ENCODE data around the gene CHID1.

The CHID1 gene

DNA sequence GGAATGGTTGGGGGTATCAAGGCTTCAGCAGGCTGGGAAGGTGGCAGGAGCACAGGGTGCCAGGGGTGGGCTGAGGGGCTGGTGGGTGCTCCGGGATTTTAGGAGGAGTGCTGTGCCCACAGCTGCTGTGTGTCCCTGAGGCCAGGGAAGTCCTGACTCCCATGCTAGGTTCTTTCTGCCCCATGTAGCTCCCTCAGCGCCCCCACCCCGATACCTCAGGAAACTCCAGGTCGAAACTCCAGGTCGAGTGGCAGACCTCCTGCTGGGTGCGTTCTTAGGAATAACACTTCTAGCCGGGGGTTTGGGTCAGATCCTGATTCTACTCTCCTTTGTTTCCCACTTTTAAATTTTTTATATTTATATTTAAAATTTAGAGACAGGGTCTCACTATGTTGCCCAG, 23.3 kb upstream of the CHID1 start:
- no peak overlapping the region for H3K4me3 ChIP-seq (replicated peaks; ENCODE audit: low read depth, low read length)
- no peak for DNase-seq (ENCODE audit: extremely low read depth, low read depth)
- TF ChIP-seq, protein P1, sequence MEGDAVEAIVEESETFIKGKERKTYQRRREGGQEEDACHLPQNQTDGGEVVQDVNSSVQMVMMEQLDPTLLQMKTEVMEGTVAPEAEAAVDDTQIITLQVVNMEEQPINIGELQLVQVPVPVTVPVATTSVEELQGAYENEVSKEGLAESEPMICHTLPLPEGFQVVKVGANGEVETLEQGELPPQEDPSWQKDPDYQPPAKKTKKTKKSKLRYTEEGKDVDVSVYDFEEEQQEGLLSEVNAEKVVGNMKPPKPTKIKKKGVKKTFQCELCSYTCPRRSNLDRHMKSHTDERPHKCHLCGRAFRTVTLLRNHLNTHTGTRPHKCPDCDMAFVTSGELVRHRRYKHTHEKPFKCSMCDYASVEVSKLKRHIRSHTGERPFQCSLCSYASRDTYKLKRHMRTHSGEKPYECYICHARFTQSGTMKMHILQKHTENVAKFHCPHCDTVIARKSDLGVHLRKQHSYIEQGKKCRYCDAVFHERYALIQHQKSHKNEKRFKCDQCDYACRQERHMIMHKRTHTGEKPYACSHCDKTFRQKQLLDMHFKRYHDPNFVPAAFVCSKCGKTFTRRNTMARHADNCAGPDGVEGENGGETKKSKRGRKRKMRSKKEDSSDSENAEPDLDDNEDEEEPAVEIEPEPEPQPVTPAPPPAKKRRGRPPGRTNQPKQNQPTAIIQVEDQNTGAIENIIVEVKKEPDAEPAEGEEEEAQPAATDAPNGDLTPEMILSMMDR (IDR thresholded peaks at IDR 0.05; ENCODE audit: low read depth, low read length, missing control alignments), result no peak

DNA sequence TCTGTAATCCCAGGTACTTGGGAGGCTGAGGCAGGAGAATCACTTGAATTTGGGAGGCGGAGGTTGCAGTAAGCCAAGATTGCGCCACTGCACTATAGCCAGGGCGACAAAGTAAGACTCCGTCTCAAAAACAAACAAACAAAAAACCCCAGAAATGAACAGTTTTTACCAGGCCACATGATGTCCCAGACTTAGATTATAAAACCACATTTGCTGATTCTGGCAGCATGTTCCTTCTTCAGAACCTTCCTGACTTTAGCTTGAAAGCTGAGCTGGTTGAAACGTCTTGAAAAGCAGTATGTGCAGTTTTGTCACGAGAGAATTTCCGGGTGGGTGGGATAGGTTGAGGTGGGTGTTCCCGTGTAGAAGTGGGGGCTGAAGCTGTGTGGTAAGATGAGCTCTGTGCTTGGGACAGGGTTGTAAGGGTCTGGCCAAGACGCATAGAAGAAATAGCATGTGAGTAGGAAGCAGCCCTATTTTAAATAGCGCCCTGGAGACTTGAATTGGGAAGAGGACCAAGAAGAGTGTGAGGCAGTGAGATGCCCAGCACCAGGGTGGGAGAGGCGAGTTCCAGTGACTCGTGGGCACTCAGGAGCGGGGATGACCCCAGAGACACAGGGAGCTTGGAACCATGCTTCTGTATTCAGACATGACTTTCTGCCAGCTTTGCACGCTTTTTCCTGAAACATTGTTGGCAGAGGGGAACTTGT, 22.7 kb upstream of the CHID1 start:
- TF ChIP-seq, protein P1 (IDR thresholded peaks at IDR 0.05; ENCODE audit: low read depth, low read length, missing control alignments), result no peak
- no peak for DNase-seq (ENCODE audit: extremely low read depth, low read depth)
- H3K4me3 ChIP-seq (replicated peaks; ENCODE audit: low read depth, low read length), result no peak overlapping the region

DNA sequence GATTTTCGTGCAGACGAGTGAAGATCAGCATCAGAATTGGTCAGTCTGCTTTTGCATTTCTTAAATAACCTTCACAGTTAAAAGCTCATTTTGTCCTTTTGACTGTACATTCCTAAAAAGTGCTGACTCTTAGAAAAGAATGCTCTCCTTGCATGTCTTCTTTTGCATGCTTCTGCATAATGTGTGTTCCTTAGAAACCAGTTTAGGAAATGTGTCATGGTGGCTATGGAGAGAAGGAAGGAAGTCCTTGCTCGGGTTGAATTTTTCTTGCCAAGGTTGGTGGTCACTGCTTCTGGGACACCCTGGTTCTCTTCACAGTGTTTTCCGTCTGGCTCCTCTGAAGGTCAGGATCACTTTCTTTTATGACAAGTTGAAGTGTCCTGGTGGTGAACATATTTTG, 21.8 kb upstream of the CHID1 start:
- no peak for DNase-seq (ENCODE audit: extremely low read depth, low read depth)

DNA sequence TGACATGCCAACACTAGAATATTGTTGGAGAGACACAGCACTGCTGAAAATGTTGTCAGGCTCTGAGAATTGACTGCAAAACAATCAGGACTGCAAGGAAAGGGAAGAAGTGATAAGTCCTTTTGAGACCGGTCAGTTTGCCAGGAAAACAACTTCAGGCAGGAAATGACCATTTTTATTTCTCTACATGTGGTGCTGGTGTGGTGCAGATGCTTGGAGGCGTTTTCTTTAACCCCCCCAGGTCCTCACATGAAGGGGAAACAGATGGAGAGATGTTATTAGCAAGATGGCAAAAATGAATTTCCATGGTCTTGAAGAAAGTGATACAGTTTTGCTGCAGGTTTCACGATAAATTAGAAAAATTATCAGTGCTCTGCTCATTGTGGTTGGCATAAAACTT, 20.8 kb upstream of the CHID1 start:
- no peak overlapping the region for H3K4me3 ChIP-seq (replicated peaks; ENCODE audit: low read depth, low read length)
- TF ChIP-seq, protein P1 (IDR thresholded peaks at IDR 0.05; ENCODE audit: low read depth, low read length, missing control alignments), result no peak
- DNase-seq (ENCODE audit: extremely low read depth, low read depth), result peak; percentile 59

More for the DNA sequence above, 21.8 kb upstream of the CHID1 start:
- TF ChIP-seq, protein P1 (IDR thresholded peaks at IDR 0.05; ENCODE audit: low read depth, low read length, missing control alignments), result no peak
- no peak overlapping the region for H3K4me3 ChIP-seq (replicated peaks; ENCODE audit: low read depth, low read length)

DNA sequence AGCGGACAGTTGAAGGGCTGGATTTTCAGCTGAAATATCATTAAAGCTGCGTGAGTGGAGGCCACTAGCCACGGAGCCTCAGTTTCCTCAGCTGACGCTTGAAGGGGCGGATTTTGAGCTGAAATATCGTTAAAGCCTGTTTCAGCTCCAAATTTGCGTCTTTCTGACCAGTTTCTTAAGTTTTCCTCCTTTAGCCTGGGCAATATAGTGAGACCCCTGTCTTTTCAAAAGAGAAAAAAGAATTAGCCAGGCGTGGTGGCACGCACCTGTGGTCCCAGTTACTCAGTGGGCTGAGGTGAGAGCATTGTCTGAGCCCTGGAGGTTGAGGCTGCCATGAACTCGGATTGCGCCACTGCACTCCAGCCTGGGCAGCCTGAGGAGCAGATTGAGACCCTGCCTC, 18.8 kb upstream of the CHID1 start:
- H3K4me3 ChIP-seq (replicated peaks; ENCODE audit: low read depth, low read length), result no peak overlapping the region
- no peak for DNase-seq (ENCODE audit: extremely low read depth, low read depth)
- TF ChIP-seq, protein P1 (IDR thresholded peaks at IDR 0.05; ENCODE audit: low read depth, low read length, missing control alignments), result no peak

DNA sequence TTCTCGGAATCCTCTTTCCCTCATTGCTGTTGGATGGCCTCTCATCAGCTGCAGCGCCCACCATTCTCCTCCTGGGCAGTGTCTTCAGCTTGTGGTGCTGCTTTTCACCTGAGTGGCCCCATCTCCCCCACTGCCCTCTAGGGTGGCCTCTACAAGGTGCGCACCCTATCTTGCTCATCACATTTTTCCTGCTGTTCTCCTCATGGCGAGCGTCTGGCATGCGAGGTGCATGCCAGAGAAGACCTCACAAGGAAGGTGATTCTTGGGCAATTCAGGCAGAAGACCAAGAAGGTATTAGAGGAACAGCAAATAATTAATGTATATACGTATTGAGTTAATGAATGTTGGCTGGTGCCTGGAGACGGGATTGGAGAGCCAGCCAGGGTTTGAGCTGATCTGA, 18.2 kb upstream of the CHID1 start:
- TF ChIP-seq, protein P1 (IDR thresholded peaks at IDR 0.05; ENCODE audit: low read depth, low read length, missing control alignments), result no peak
- no peak for DNase-seq (ENCODE audit: extremely low read depth, low read depth)
- H3K4me3 ChIP-seq (replicated peaks; ENCODE audit: low read depth, low read length), result no peak overlapping the region

DNA sequence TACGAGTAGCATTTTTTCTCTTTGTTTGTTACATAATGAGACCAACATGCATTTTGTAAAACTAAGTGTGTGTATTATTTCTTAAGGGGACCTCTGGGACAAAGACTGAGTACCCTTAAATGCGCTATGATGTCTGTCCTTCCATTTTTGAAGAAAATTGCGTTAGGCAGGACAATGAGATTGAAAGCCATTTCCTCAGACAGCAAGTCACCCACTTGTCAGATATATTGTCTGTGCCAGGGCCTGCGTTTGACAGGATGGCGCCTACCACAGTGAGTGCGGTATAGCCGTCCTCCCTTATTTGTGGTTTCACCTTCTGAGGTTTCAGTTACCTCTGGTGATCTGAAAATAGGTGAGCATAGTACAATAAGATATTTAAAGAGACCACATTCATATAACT, 17.3 kb upstream of the CHID1 start:
- TF ChIP-seq, protein P1 (IDR thresholded peaks at IDR 0.05; ENCODE audit: low read depth, low read length, missing control alignments), result no peak
- no peak overlapping the region for H3K4me3 ChIP-seq (replicated peaks; ENCODE audit: low read depth, low read length)
- no peak for DNase-seq (ENCODE audit: extremely low read depth, low read depth)

Data from HFF-Myc (cell line).